NCI-H2081 treated with DMSO at 0.1 percent for 48 hours (cell line): ENCODE measurements around the gene AIF1.
A peak's percentile ranks its signal among the peaks of the same experiment; 100 is the strongest.

ENCODE experiments used
- DNase-seq: peaks from one replicate; lab custom pipeline; 2025; lab: John Stamatoyannopoulos, UW

AIF1 gene

GRCh38 chr6:31663961-31664789 lies 49.1 kb downstream of the AIF1 start:
- no peak for DNase-seq

- peak; percentile 74 for DNase-seq
These were observed 49.9 kb downstream of the AIF1 start, which contains the start of gene GPANK1 for GRCh38 chr6:31664790-31665500. Gene GPANK1, minus strand, starts transcription at chr6:31664997. Its CDS starts 519 bp downstream, at chr6:31664478.

DNA sequence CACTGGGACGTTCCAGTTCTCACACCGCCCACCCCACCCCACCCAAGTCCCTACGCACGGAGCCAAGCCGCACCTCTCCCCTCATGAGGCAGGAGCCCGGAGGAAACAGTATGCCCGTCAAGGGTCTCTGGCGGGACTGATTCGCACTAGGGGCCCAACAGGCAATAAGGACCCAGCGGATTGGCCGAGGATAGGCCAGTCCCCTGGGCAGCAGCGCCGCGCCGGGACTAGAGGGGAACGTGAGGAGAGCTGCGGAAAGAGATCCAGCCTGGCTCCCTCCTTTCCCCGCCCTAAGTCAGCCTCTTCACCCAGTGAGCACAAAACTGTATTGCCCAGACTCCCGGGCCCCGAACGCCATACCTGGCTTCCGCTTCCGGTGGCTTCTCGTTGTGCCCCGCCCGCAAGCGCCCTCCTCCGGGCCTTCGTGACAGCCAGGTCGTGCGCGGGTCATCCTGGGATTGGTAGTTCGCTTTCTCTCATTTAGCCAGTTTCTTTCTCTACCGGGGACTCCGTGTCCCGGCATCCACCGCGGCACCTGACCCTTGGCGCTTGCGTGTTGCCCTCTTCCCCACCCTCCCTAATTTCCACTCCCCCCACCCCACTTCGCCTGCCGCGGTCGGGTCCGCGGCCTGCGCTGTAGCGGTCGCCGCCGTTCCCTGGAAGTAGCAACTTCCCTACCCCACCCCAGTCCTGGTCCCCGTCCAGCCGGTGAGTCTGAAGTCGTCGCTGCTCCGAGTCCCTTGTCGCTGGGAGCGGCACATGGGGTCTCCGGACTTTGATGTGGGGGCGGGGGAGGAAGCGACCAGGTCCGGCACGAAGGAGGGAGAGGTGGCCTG lies 50.7 kb downstream of the AIF1 start, which contains the start of gene CSNK2B:
Gene CSNK2B (plus strand): TSS at position 580 of the 836 bp plus-strand sequence. CDS start 752 bp downstream, outside the sequence.
- peak; percentile 92 for DNase-seq

- DNase-seq: no peak
These were observed 51.4 kb downstream of the AIF1 start for GRCh38 chr6:31666337-31666965.
